WTC11 (cell line): ENCODE measurements around the gene RNASE11.

Source experiments
- ATF6 ChIP-seq: sonication (generic); formaldehyde crosslinking; IDR thresholded peaks from 2 replicates; pipeline ENCODE4 v1.8.1; 2023; ENCODE audit warnings: mild to moderate bottlenecking, missing genetic modification reagents
- CBFB ChIP-seq: sonication (generic); formaldehyde crosslinking; IDR thresholded peaks from 2 replicates; pipeline ENCODE4 v1.8.1; 2022; ENCODE audit warnings: mild to moderate bottlenecking, low read depth, missing genetic modification reagents
- CTCF ChIP-seq: fragments of 200-600 bp; IDR thresholded peaks from 2 replicates; pipeline ENCODE4 v1.8.0; 2022; ENCODE audit warnings: antibody characterized with exemption
- ESRRA ChIP-seq: sonication (generic); formaldehyde crosslinking; IDR thresholded peaks from 2 replicates; pipeline ENCODE4 v1.8.1; 2022; ENCODE audit warnings: mild to moderate bottlenecking, missing genetic modification reagents, borderline replicate concordance
- IRF1 ChIP-seq: sonication (generic); formaldehyde crosslinking; IDR thresholded peaks from 2 replicates; pipeline ENCODE4 v1.8.0; 2023; ENCODE audit warnings: missing genetic modification reagents
- IRF2 ChIP-seq: sonication (generic); formaldehyde crosslinking; IDR thresholded peaks from 2 replicates; pipeline ENCODE4 v1.8.0; 2022; ENCODE audit warnings: low read depth, missing genetic modification reagents, borderline replicate concordance
- JUN ChIP-seq: sonication (generic); formaldehyde crosslinking; IDR thresholded peaks from 2 replicates; pipeline ENCODE4 v1.8.0; 2023; ENCODE audit warnings: mild to moderate bottlenecking, missing genetic modification reagents
- MAX ChIP-seq: sonication (generic); formaldehyde crosslinking; IDR thresholded peaks from 2 replicates; pipeline ENCODE4 v1.8.0; 2022; ENCODE audit warnings: mild to moderate bottlenecking, missing genetic modification reagents
- NFE2L1 ChIP-seq: sonication (generic); formaldehyde crosslinking; IDR thresholded peaks from 2 replicates; pipeline ENCODE4 v1.8.1; 2023; ENCODE audit warnings: missing genetic modification reagents
- NR1H2 ChIP-seq: sonication (generic); formaldehyde crosslinking; IDR thresholded peaks from 2 replicates; pipeline ENCODE4 v1.9.0; 2021; ENCODE audit warnings: mild to moderate bottlenecking, moderate library complexity, missing genetic modification reagents
- TEAD4 ChIP-seq: sonication (generic); formaldehyde crosslinking; IDR thresholded peaks from 2 replicates; pipeline ENCODE4 v1.8.0; 2022; ENCODE audit warnings: mild to moderate bottlenecking, missing genetic modification reagents
- TF ChIP-seq, protein P1 (sequence below): sonication (generic); formaldehyde crosslinking; IDR thresholded peaks from 2 replicates; pipeline ENCODE4 v1.8.1; 2023; ENCODE audit warnings: mild to moderate bottlenecking, missing genetic modification reagents, borderline replicate concordance

DNA sequence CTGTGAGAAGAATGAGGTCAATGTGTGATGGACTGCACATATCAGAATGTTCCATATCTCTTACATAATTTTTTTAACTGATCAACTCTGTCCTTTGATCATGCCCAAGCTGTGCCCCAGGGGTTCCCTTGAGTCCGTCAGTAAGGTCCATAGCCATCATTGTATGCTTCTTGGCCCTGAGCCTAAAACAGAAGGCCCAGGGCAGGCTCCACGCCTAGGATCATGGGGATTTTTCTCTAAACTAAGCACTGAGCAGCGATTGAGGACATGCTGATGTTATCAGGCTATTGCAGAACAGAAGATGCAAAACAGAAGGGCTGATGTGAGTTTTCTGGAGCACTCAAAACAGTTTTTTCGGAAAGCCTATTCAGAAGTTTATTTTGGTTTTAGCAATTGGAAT, 47.9 kb downstream of the RNASE11 start:
- TF ChIP-seq CTCF (no peak), JUN (no peak), ESRRA (CRISPR knock-in tag) (no peak), NFE2L1 (CRISPR knock-in tag) (no peak), TEAD4 (CRISPR knock-in tag) (no peak), NR1H2 (CRISPR knock-in tag) (no peak), ATF6 (CRISPR knock-in tag) (no peak), IRF1 (CRISPR knock-in tag) (no peak), MAX (no peak), CBFB (no peak), IRF2 (CRISPR knock-in tag) (no peak)
- TF ChIP-seq, protein P1, sequence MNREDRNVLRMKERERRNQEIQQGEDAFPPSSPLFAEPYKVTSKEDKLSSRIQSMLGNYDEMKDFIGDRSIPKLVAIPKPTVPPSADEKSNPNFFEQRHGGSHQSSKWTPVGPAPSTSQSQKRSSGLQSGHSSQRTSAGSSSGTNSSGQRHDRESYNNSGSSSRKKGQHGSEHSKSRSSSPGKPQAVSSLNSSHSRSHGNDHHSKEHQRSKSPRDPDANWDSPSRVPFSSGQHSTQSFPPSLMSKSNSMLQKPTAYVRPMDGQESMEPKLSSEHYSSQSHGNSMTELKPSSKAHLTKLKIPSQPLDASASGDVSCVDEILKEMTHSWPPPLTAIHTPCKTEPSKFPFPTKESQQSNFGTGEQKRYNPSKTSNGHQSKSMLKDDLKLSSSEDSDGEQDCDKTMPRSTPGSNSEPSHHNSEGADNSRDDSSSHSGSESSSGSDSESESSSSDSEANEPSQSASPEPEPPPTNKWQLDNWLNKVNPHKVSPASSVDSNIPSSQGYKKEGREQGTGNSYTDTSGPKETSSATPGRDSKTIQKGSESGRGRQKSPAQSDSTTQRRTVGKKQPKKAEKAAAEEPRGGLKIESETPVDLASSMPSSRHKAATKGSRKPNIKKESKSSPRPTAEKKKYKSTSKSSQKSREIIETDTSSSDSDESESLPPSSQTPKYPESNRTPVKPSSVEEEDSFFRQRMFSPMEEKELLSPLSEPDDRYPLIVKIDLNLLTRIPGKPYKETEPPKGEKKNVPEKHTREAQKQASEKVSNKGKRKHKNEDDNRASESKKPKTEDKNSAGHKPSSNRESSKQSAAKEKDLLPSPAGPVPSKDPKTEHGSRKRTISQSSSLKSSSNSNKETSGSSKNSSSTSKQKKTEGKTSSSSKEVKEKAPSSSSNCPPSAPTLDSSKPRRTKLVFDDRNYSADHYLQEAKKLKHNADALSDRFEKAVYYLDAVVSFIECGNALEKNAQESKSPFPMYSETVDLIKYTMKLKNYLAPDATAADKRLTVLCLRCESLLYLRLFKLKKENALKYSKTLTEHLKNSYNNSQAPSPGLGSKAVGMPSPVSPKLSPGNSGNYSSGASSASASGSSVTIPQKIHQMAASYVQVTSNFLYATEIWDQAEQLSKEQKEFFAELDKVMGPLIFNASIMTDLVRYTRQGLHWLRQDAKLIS: no peak
